HG02588 (cell line): Measurements from ENCODE around the gene LAMB3.
A peak's percentile ranks its signal among the peaks of the same experiment; 100 is the strongest.

ENCODE experiments used
- ATAC-seq: cut with Tn5 transposase; IDR thresholded peaks from one replicate; pipeline ENCODE4 v1.9.1; 2021; ENCODE audit warnings: mild to moderate bottlenecking, moderate library complexity; ENCODE audit not compliant: unreplicated experiment

Gene LAMB3

DNA sequence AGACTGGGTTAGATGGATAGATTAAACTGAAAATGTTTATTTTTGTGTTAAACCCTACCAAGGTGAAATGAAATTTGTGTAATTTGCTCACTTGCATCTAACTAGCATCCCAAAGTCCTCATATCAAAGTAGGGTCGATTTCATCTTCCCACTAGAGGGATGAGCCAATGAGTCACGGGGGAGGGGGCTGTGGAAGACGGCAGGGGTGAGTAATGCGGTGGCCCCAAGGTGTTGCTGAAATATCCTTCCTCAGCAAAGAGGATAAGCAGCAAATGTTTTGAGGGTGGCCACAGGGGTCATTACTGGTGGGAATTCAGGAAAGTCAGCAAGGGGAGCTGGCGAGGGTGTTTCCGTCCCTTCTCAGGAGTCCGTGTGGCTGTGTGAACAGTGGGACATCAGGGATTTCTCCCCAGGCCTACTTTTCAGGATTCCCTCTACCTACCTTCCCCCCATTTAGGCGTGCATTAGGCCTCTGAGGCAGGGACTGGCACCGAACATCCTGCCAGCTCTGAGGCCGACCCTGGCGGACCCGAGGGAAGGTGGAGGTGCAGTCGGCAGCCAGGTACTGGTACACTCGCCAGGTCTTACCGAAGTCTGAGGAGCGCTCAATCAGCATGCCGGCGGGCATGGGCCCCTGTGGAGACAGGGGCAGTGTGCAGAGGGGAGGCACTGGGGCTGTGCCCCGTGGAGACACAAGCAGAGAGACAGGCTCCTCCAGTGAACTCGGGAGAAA, 18.1 kb downstream of the LAMB3 start:
- ATAC-seq = no peak

- ATAC-seq = no peak
These were observed 18.8 kb downstream of the LAMB3 start for GRCh38 chr1:209633335-209633997.

GRCh38 chr1:209630383-209631225, 21.6 kb downstream of the LAMB3 start:
- ATAC-seq = no peak

- ATAC-seq = no peak
These were observed 22.4 kb downstream of the LAMB3 start for GRCh38 chr1:209629621-209630382.

- no peak for ATAC-seq
These were observed 23.5 kb downstream of the LAMB3 start for GRCh38 chr1:209628618-209629299.

- peak; percentile 81 for ATAC-seq
These were observed 24.5 kb downstream of the LAMB3 start for GRCh38 chr1:209627732-209628196.

DNA sequence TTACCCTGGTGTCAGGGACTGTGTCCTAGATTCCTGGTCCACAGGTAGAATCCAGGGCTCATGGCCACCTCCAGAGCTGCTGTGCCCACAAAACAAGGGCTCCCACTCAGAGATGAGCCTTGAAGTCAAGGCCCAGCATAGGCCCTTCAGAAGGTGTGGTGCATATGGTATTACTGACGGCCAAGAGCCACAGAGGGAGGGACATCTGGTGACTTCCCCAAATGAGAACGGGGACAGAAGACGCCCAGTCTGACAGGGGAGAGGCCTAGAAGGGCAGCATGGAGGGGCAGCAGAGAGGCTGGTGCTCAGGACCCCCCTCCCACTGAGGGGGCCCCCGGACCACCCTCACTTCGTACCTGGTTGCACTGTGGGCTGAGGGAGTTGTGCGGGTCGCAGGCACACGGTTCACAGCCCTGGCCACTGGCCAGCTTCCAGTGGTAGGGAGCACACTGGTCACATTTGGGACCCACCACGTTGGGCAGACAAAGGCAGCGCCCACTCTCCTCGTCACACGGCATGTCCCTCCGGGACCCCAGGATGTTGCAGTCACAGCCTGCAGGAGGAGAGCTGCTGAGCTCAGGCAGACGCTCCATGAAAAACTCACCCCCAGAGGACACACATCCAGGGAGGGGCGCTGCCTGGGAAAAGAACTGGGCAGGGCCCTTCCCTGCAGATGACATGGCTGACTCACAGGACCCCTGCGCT, 25.0 kb downstream of the LAMB3 start:
- peak; percentile 8 for ATAC-seq

- ATAC-seq = no peak
These were observed 25.7 kb downstream of the LAMB3 start for GRCh38 chr1:209626346-209627026.

GRCh38 chr1:209625791-209626285, 26.4 kb downstream of the LAMB3 start:
- no peak for ATAC-seq

DNA sequence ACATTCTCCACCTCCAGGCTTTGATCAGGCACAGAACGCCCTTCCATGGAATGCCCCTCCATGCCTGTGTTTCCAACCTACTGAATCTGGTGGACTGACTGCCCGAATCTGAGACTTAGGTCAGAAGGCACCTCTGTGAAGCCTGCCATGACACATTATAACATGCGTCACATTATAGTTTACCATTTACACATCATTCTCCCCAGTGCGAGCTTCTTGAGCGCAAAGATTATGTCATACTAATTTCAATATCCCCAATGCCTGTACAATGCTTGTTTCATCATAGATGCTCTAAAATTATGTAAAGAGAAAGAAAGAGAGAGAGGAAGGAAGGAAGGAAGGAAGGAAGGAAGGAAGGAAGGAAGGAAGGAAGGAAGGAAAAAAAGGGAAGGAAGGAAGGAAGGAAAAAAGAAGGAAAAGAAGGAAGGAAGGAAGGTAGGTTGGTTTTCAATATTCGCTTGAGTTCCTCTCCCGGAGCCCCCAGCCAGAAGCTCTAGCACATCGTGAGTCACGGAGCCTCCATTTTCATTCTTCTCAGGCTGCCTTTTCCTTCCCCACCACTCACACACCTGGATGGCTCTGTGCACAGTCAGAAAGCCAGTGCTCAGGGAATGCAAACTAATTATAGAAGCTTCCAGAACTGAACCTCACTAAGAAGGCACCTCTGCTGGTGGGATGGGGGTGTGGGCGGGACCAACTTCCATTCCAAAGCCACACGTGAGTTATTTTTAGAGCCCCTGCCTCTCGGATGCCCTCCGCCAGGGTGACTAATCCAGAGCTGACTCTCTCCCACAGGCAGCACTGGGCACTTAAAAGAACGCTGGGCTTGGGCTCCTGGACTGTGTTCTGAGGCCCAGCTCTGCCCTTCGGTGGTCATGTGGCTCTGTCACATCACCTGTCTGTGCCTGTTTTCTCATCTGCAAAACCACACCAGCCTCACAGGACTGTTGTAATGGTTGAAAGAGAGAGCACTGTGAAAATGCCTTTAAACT, 27.4 kb downstream of the LAMB3 start:
- ATAC-seq = no peak

- no peak for ATAC-seq
These were observed 29.1 kb downstream of the LAMB3 start for GRCh38 chr1:209622841-209623829.

GRCh38 chr1:209621741-209622655, 30.2 kb downstream of the LAMB3 start:
- ATAC-seq = no peak

GRCh38 chr1:209621286-209621685, 30.9 kb downstream of the LAMB3 start:
- ATAC-seq = no peak

DNA sequence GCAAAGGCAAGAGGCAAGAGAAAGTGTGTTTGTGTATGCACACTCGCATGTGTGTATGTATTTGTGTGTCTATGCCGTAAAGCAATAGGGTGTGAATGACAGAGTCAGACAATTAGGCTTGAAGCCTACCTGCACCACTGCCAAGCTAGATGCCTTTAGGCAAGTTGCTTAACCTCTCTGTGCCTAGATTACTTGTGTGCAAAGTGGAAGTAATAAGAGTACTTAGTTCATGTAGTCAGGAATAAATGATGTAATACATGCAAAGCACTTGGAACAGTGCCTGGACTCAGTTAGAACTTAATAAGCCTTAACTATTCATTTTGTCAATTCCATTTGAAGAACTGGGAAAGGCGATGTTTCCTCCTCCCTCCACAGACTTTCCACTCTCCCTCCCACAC, 31.7 kb downstream of the LAMB3 start:
- ATAC-seq = no peak

GRCh38 chr1:209619696-209620486, 32.3 kb downstream of the LAMB3 start:
- no peak for ATAC-seq
